ENCODE data around the gene TLR4.

The TLR4 gene

GRCh38 chr9:117704024-117704575, at the start of gene TLR4:
TSS of gene TLR4 (plus strand) at chr9:117704403. CDS start at chr9:117704473, 70 bp downstream.
- no peak for DNase-seq (ENCODE audit: low spot score)

- DNase-seq (ENCODE audit: low spot score), result no peak
Measured at GRCh38 chr9:117656002-117656401, 48.2 kb upstream of the TLR4 start.

- no peak for DNase-seq (ENCODE audit: low spot score)
Measured at GRCh38 chr9:117662651-117663050, 41.6 kb upstream of the TLR4 start.

GRCh38 chr9:117664419-117664818, 39.8 kb upstream of the TLR4 start:
- DNase-seq (ENCODE audit: low spot score), result no peak

GRCh38 chr9:117665601-117666385, 38.4 kb upstream of the TLR4 start:
- no peak for DNase-seq (ENCODE audit: low spot score)

- DNase-seq (ENCODE audit: low spot score), result no peak
Measured at GRCh38 chr9:117671468-117671867, 32.7 kb upstream of the TLR4 start.

GRCh38 chr9:117672369-117672768, 31.8 kb upstream of the TLR4 start:
- DNase-seq (ENCODE audit: low spot score), result no peak

GRCh38 chr9:117677572-117677971, 26.6 kb upstream of the TLR4 start:
- no peak for DNase-seq (ENCODE audit: low spot score)

- no peak for DNase-seq (ENCODE audit: low spot score)
Measured at GRCh38 chr9:117678871-117679270, 25.3 kb upstream of the TLR4 start.

GRCh38 chr9:117679416-117679815, 24.8 kb upstream of the TLR4 start:
- DNase-seq (ENCODE audit: low spot score), result no peak

- DNase-seq (ENCODE audit: low spot score), result no peak
Measured at GRCh38 chr9:117681888-117682287, 22.3 kb upstream of the TLR4 start.

- DNase-seq (ENCODE audit: low spot score), result no peak
Measured at GRCh38 chr9:117682955-117683710, 21.1 kb upstream of the TLR4 start.

- no peak for DNase-seq (ENCODE audit: low spot score)
Measured at GRCh38 chr9:117687532-117687931, 16.7 kb upstream of the TLR4 start.

- DNase-seq (ENCODE audit: low spot score), result no peak
Measured at GRCh38 chr9:117691367-117691766, 12.8 kb upstream of the TLR4 start.

- no peak for DNase-seq (ENCODE audit: low spot score)
Measured at GRCh38 chr9:117696154-117696553, 8.0 kb upstream of the TLR4 start.

- no peak for DNase-seq (ENCODE audit: low spot score)
Measured at GRCh38 chr9:117697046-117697445, 7.2 kb upstream of the TLR4 start.

GRCh38 chr9:117703537-117703936, 666 bp upstream of the TLR4 start:
- no peak for DNase-seq (ENCODE audit: low spot score)

GRCh38 chr9:117704597-117704996, 394 bp downstream of the TLR4 start:
- no peak for DNase-seq (ENCODE audit: low spot score)

- no peak for DNase-seq (ENCODE audit: low spot score)
Measured at GRCh38 chr9:117705386-117705785, 1.2 kb downstream of the TLR4 start.

- no peak for DNase-seq (ENCODE audit: low spot score)
Measured at GRCh38 chr9:117706421-117707116, 2.4 kb downstream of the TLR4 start.

GRCh38 chr9:117707561-117707960, 3.4 kb downstream of the TLR4 start:
- DNase-seq (ENCODE audit: low spot score), result no peak

- no peak for DNase-seq (ENCODE audit: low spot score)
Measured at GRCh38 chr9:117709936-117710335, 5.7 kb downstream of the TLR4 start.

- no peak for DNase-seq (ENCODE audit: low spot score)
Measured at GRCh38 chr9:117714282-117714681, 10.1 kb downstream of the TLR4 start.
